Fibroblast of skin of back (primary cell): ENCODE data around the gene USP5.

Experiments
- DNase-seq: peaks from one replicate; pipeline ENCODE4 v3.0.0-alpha.2; 2013

USP5 gene

GRCh38 chr12:6914947-6915788, 63.2 kb downstream of the USP5 start:
- peak; percentile 44 for DNase-seq

- no peak for DNase-seq
Observed at GRCh38 chr12:6915789-6916285, 63.9 kb downstream of the USP5 start.
